GM21723 (cell line): ENCODE measurements around the gene NPY4R2.
"Not testable (repeated sequence)": the region's sequence is repeated elsewhere in the genome, so short reads cannot be mapped to it uniquely, and the experiment has no call there.

Experiments used
- ATAC-seq: cut with Tn5 transposase; IDR thresholded peaks from one replicate; pipeline ENCODE4 v1.9.1; 2021; ENCODE audit warnings: mild to moderate bottlenecking, moderate library complexity; ENCODE audit not compliant: unreplicated experiment

The NPY4R2 gene, protein sequence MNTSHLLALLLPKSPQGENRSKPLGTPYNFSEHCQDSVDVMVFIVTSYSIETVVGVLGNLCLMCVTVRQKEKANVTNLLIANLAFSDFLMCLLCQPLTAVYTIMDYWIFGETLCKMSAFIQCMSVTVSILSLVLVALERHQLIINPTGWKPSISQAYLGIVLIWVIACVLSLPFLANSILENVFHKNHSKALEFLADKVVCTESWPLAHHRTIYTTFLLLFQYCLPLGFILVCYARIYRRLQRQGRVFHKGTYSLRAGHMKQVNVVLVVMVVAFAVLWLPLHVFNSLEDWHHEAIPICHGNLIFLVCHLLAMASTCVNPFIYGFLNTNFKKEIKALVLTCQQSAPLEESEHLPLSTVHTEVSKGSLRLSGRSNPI

DNA sequence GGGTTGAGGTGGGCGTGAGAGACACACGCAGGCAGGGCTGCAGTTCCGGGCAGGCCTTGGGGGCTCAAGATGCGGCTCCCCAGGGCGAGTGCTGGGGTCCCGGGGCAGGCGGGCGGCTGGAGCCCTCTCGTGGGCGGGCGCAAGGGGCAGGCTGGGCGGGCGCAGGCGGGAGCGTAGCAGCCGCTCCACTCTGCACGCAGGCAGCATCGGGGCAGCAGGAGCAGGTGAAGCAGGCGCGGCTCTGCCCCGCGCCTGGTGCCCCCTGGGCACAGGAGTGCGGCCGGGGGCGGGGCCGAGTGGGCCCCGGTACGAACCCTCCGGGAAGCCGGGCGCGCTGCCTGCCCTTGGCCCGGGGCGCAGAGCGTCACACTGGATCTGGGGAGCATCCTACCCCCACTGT, at the start of gene NPY4R2:
Gene NPY4R2 (plus strand): TSS at position 188 of the 400 bp plus-strand sequence. CDS start 3,326 bp downstream, outside the sequence.
- ATAC-seq, result not testable (repeated sequence)

DNA sequence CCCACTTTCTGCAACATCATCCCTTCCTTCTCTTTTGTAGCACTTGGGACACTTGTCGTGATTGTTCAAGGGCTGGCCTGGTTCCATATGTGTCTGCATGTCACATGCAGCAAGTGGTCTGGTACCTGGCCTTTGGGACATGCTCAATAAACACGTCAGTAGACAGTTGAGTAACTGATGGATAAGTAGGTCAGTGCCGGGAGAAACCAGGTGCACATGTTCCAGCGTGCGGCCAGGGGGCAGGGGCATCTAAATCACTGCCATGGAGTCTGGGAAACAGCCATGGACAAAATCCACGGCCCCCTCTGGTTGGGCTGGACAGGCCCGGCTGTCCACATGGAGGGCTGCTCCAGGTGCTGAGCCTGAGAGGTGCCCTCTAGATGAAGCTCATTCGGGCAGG, 47.6 kb upstream of the NPY4R2 start:
- not testable (repeated sequence) for ATAC-seq

DNA sequence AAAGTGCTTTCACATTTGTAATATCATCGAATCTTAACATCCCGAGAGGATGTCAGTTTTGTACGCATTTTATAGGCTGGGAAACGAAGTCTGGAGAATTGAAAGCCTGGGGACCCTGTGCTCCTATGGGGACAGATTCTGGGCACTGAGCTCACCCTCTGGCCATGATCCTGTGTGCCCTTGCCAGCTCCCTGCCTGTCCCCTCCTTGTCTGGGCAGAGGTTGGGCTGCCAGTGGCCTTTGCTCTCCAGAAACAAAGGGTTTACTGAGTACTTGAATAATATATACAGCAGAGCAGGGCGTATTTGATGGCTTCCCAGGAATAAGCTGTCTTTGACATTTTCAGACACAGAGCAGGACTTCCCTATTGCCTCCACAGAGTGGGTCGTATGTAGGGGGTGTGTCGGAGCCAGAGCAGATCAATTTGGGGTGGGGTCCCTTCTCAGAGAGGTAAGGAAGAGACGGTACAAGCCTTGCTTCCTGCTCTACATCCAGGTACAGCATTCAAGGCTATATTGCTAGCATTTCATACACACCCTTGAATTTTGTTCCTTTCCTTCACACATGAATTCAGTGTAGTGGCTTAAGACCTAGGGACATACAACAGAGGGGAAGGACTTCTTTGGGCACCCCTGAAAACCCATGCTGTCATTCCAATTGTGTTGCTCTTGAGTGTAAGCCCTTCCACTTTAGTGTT, 46.8 kb upstream of the NPY4R2 start:
- not testable (repeated sequence) for ATAC-seq

DNA sequence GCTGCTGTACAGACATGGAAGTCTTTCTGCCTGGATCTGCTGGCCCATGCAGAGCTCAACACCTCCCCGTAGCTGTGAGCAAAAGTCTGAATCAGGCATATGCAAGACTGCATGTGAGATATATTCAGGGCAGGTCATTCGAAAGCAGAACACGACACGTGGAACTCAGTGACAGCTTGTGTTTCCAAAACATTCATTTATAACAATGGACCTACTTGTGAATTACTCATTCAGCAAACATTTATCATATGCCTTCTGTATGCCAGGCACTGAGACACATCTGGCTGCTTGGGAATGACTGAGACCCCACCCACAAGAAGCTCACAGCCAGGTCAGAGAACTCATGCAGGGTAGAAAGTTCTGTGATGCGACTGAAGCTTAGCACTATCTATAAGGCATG, 46.2 kb upstream of the NPY4R2 start:
- ATAC-seq, result not testable (repeated sequence)

DNA sequence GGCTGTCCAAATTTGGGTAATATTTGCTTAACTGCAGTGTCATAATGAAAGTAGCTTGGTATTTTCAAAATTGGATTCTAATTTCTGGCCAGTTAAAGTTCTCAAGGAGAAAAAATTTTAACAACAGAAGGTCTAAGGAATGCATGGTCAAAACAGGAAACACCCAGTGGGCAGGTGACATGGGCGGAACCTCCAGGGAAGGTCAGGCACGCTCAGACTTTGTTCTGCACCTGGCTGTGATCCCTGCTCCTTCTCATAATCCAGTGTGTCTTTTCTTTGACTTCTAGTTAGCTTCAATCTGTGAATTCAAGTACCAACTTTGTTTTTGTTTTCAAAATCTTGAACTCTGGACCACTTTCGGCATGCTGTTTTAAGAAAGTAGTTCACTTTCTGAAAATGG, 34.2 kb upstream of the NPY4R2 start:
- ATAC-seq, result not testable (repeated sequence)

DNA sequence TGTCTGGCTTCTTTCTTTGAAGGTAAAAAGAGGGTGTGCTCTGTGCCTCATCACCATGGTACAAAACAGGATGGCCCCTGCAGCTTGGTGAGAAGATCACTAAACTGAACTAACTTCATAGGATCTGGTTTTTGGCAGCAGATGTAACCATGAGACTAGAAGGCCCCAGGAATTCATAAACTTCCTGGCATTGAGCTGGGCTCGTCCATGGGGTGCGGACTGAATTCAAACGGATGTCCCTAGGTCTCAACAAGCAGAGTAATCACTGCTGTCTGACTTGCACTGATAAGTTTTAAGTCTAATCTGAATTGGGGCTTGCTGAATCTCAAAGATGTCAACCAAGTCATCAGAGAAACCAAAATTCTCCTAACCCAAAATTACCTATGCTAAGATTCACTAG, 33.5 kb upstream of the NPY4R2 start:
- ATAC-seq, result not testable (repeated sequence)

DNA sequence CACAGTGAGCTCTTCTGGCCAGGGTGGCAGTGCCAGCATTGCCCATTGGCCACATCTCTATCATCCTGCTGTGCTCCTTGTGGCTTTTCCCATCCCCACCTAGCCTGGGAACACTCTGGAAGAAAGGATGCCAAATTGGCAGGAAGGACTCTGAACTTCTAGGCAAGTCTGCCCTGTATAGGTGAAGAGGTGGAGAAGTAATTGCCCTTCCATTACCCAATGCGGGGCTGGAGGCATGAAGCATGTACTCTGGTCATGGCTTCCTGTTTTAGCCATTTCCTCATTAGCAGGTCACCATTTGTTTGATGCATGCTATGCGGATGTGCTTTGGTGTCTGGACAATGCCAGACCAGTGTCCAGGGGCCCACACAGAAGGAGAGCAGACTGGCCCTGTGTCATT, 32.1 kb upstream of the NPY4R2 start:
- ATAC-seq, result not testable (repeated sequence)

DNA sequence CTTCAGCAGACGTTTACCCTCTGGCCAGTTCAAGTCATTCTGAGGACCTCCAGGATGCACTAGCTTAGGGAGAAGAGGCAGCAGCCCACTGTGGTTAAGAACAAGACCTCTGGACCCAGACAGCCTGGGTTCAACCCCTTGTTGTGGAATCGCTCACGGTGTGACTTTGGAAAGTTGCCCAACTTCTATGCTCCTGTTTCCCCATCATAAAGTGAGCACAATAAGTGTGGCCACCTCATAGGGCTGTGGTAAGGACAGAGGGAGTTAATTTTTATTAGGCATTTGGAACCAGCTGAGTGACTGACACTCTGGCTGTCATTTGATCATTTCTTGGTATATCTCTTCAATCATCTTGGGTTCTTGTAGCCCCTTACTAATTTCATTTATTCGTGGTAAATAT, 31.6 kb upstream of the NPY4R2 start:
- ATAC-seq, result not testable (repeated sequence)

DNA sequence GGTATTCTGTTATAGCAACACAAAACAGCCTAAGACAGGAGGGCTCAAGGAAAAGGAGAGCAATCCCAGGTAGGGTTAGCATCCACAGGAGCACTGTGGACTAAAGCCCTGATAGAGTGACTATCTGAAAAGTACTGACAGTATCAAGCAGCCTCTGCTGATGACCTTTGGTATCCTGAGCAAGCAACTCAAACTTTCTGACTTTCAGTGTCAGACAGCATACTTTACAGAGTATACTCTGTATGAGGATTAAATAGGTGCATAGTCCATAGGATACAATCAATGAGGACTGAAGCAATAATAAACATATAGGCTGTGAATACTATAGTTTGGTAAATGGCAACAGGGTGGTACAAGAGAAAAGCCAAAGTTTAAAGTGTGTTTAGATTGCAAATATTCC, 27.7 kb upstream of the NPY4R2 start:
- not testable (repeated sequence) for ATAC-seq

DNA sequence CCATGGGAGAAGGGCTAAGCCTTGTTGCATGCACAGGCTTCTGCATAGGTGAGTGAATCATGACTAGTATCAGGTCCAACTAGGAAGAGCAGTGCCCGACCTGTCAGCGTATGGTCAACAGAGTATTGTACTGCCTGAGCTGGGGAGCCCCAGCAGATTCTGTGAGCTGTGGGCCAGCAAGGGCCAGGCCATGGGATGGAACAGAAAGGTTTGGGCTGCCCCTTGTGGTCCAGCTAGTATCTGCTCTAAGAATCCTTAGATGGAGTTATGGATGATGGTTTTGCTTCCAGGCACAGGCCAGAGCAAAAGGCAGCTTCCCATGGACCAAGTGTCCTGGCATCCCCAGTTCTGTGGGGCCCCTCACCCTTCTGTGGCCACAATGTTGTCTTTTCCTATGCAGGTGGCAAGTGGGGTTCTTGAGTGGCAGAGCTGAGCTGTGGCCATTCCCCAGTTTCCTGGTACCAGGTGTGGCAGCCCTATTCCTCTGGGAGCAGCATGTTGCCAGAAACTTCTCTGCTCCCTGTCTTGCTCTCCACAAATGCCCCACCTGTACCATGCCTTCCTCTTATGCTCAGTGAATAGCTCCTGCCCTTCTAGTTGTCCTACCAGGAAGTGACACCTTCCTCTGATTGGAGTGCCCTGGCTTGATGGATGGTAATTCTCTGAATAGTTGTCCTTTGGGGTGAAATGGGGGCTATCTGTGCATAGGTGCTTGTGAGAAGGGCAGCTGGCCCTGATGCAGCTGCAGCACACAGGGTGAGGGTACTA, 25.8 kb upstream of the NPY4R2 start:
- not testable (repeated sequence) for ATAC-seq

DNA sequence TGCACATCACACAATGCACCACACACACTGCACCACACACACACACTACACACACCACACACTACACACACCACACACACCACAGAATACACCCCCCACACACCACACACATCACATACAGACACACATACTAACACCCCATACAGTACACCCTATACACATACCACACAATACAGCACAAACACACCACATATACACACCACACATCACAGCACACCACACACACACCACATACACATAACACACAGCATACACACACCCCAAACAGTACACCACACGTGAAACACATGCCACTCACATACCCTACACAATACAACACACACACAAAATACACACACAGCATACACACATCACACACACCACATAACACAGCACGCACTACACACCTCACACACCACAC, 23.9 kb upstream of the NPY4R2 start:
- ATAC-seq, result not testable (repeated sequence)

DNA sequence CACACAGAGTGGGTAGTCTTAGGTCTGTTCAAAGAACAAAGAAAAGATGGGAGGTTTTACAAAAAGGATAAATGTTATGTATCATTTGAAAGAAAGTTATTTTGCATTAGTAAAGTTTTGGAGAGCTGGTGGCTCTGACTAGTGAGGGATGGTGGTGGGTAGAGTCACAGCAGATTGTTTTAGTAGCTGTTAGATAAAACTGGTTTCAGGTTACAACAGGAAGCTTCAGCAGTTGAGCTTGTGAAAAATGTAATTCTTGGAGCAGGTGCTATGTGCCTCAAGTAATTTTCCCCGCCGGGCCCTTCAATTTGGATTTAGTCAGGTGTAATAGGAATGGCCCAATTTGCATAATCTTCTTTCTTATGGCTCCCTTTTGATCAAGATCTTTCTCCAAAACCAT, 20.6 kb upstream of the NPY4R2 start:
- not testable (repeated sequence) for ATAC-seq

DNA sequence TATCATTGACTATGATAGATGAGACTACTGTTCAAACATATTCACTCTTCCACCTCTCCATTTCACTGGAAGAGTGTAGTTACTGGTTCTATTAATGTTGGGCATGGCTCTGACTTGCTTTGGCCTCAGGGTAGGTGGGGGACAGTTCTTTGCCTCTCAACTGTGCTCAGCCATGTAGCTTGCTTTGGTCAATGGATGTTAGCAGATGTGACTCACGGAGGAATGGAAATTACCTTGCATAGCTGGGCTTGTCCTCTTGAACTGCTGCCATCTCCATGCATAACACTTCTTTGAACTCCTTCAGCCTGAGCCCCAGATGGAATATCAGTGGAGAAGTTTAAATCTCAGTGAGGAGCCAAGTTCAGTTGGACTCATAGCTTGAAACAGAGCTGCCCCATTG, 9.1 kb upstream of the NPY4R2 start:
- not testable (repeated sequence) for ATAC-seq

DNA sequence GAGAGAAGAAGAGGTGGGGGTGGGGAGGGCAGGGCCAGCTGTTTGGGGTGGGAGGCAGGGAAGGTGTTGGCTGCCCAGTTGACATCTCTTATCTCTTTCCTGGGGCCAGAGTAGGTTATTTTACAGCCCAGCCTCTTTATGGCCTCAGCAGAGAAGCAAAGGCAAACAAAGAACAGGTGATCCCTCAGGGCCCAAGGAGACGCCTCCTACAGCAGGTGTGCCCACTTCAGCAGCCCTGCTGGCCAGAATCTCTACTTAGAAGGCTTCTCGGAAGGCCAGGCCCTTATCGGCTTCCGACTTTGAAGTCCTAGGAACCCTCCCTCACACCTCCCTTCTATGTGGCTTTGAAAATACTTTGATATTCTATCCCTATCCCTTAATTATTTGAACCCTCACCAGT, 8.0 kb upstream of the NPY4R2 start:
- ATAC-seq, result not testable (repeated sequence)

DNA sequence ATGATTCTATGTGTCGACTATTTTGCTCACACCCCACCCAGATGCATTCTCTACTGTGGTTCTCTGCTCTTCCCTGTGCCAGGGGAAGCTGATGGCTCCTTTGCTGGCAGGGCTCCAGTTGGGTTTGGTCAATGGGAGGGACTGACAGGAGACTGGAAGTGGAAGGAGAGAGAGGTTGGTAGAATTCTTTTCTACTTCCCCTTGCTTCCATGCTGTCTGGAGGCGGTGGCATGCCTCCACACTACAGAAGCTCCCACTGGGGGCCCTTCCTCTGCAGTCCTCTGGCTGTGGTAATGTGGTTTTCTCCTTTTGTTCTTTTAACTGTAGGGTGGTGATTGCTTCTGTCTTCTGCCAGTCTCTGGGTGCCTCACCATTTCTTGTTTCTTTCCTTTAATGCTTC, 4.4 kb upstream of the NPY4R2 start:
- ATAC-seq, result not testable (repeated sequence)

DNA sequence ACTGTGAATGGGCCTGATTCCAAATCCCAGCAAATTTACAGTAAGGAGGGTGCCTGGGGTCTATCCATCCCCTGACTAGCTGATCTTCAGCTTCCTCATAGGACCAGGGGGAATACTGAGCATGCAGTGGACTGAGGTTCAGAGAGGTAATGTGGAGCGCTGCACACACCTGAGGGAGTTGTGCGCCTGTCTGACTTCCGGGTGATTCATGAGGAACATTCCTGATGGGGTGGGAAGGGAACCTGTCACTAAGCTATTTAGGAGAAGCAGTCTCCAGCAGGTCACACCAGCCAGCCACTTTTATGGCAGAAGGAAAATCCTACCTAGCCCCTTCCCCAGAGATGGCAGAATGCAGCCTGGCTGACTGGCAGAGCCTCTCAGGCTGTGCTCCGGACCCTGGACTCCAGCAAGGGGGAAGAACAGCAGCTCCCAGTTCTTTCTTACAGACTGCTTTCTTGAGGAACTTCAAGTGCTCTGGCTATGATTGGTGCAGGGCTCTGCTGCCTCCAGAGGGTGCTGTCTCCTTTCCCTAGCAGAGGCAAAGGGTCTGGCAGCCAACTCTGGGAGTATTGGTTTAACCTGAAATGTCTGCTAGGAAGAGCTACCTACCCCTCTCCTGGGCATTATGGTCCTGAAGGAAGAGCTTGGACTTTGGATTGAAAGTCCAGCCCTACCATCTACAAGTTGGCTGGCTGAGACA, 2.5 kb upstream of the NPY4R2 start:
- not testable (repeated sequence) for ATAC-seq

DNA sequence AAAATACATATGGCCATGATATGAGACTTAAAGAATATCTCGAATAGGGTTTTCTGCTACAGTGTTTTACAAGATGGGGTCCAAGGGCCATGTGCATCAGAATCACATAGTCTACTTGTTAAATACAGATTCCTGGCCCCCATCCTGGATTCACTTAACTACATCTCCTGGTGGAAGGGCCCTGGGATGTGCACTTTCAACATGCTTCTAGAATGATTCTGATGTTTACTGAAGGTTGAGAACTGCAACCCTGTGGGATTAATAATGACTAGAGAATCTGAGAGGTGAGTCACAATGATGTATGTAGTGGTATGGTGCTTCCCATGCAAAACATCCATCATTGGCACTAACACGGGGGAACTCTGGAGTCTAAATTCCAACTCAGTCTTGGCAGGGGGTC, 2.1 kb downstream of the NPY4R2 start:
- not testable (repeated sequence) for ATAC-seq

DNA sequence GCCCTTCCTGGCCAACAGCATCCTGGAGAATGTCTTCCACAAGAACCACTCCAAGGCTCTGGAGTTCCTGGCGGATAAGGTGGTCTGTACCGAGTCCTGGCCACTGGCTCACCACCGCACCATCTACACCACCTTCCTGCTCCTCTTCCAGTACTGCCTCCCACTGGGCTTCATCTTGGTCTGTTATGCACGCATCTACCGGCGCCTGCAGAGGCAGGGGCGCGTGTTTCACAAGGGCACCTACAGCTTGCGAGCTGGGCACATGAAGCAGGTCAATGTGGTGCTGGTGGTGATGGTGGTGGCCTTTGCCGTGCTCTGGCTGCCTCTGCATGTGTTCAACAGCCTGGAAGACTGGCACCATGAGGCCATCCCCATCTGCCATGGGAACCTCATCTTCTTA, 4.0 kb downstream of the NPY4R2 start:
- not testable (repeated sequence) for ATAC-seq

DNA sequence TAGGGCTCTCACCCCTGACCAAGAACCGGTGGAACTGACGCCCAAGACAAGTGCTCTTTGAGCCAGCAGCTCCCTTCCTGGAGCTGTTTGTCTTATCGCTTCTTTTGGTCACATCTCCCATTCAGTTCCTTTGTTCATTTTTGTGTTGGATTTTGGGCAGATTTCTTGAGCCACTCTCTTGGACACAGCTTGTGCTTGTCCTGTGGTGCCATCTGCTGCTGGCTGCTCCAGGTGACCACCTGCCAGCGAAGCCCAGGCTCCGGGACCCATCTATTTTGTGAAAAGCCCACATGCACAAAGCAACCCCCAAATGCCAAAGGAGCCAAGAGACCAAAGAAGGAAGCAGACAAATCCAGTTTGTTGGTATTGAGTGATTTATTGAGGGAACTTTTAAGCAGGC, 6.2 kb downstream of the NPY4R2 start:
- not testable (repeated sequence) for ATAC-seq

DNA sequence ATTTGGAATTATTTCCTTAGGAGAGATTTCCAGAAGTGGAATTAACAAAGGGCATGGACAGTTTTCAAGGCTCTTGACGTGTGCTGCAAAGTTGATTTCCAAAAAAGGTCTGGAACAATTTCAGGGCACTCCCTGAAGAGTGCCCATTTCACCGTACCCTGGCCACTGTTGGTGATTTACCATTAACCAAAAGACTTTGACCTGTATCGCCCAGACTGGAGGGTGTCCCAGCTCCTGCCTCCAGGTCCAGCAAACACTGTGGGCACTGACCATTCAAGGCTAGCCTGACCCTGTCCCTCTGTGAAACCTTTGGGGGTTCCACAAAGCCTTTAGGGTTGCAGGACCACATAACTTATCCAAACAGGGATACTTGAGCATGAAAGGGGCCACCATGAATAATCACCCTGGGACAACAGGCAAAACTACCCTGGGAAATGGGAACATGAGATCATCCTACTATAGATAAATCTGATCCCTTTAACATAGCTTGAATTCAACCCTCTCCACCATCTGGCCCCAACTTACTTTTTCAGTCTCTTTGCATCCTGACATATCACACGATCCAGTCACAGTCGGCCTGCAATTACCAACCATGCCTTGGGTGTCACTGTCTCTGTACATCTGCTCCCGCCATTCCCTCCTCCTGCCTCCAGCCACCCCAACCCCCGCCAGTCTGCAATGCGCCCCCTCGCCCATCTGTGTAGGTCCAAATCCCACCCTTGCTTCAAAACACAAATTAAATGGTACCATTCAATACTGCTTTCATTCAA, 8.9 kb downstream of the NPY4R2 start:
- not testable (repeated sequence) for ATAC-seq
